Regular cardiac myocyte (primary cell): ENCODE data around the gene GNG7. TPM values are rescaled to one million over a fixed set of nuclear protein-coding genes. Genes with fewer than 3 reads are reported as not detected.

Experiments
- total RNA-seq: library from RNA; depleted of rRNA; stranded (reverse); fragments of >200 nt; gene quantifications from 2 replicates; pipeline ENCODE4 v1.2.3, GENCODE V29; 2014

Gene GNG7
- total RNA-seq, result under 0.01 TPM in 2 replicates

DNA sequence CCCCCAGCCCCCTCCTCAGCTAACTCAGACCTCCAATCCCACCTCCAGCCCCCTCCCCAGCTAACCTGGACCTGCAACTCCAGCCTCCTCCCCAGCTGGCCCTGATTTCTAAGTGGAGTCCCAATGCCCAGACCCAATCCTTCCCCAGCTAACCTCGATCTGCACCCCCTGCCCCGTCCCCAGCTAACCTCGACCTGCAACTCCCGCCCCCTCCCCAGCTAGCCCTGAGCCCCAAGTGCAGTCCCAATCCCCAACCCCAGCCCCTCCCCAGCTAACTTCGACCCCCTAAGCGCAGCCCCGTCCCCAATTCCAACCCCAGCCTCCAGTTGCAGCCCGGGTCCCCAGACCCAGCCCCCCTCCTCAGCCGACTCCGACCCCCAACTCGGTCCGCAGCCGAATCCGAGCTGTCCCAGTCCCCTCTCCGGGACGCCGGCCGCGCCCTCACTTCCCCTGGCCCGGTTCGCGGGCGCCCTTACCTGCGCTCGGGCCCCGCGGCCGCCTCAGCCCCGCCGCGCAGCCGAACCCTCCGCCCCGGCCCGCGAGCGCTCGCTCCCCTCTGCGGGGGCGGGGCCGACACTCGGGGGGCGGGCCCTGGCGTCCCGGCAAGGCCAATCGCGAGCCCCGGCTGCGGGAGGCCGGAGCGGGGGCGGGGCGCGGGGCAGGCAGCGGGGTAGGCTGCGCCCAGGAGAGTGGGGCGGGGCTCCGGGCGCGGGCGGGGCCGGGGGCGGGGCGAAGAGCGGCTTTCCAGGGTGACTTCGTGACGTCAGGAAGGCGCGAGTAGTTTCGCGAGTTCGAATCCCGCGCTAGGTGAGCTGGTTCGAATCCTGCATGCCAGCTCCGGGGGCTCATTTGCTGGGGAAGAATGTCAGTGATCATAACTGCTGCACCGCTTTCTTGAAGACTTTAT is at the start of gene GNG7:
Gene GNG7, minus strand, starts transcription at position 525 of the 907 bp plus-strand sequence. CDS start 182,006 bp downstream, outside the sequence.

GRCh38 chr19:2739602-2740313 is 37.3 kb upstream of the GNG7 start, which contains the start of gene SLC39A3:
SLC39A3 (minus strand) TSS chr19:2740017; CDS start chr19:2737257, 2,760 bp downstream.

DNA sequence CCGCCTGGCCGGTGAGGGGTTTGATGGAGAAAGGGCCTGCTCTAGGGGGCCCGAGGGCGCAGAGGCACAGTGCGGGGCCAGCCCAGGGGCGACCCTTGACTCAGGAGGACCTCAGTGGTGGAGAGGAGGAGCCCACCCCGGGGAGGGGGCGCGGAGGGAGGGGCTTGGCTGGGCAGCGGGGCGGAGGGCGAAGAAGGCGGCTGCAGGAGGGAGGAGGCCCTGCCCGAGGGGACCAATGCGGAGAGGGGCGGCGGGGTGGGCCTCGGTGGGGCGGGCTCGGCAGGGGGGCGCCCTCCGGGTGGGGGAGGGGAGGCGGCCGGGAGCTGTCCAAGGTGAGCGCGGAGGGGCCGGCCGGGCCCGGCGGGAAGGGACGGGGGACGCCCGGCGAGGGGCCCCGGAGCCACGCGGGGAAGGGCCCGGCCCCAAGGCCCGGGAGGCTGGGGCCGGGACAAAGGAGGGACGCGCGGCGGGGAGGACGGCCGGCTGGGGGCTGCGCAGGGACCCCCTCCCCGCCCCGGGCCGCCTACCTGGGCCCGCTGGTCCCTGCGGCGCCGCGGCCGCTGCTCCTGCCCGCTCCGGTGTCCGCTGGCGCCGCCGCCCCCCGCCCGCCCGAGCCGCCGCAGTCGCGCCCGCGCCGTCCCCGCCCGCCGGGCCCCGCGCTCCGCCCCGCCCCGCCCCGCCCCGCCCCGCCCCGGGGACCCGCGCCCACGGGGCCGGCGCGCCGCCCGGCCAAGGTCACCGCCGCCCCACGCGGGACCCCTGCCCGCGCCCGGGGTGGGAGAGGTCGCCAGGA is 18.5 kb upstream of the GNG7 start, which contains the start of gene DIRAS1:
Gene DIRAS1, minus strand, starts transcription at position 596 of the 793 bp plus-strand sequence. CDS start 3,566 bp downstream, outside the sequence.

DNA sequence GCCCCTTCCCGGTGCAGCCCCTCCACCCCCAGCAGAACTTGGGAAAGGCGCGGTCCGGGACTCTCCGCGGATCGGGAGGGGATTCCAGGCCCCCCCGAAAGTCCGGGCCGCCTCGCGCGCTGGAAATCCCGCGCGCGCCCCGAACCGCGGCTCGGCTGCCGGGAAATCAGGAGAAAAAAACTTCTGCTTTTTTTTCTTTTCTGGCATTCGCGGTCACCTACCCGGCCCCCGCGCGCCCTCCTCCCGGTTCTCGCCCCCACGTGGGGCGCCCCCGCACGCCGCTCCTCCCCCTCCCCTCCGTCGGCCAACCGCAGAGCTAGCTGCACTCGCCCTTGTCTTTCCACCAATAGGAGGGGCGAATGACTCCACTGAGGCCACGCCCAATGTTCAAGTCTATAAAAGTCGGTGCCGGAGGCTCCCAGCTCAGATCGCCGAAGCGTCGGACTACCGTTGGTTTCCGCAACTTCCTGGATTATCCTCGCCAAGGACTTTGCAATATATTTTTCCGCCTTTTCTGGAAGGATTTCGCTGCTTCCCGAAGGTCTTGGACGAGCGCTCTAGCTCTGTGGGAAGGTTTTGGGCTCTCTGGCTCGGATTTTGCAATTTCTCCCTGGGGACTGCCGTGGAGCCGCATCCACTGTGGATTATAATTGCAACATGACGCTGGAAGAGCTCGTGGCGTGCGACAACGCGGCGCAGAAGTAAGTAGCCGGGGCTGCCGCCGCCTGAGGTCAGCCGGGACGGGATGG is 226.6 kb downstream of the GNG7 start, which contains the start of gene GADD45B:
Gene GADD45B, plus strand, starts transcription at position 426 of the 749 bp plus-strand sequence. Its CDS starts 232 bp downstream, at position 658.

Other genes with a start within 250 kb of the GNG7 start
- 35.2 and 183 TPM in 2 replicates for gene LMNB2, start 245.7 kb downstream of the GNG7 start, total RNA-seq
- 22.8 and 52.7 TPM in 2 replicates for gene GADD45B, start 226.6 kb downstream of the GNG7 start, total RNA-seq
- gene DIRAS1, start 18.7 kb upstream of the GNG7 start, total RNA-seq, result 0.19 and 0.85 TPM in 2 replicates
- gene SLC39A3, start 37.3 kb upstream of the GNG7 start, total RNA-seq, result 24.5 and 31.4 TPM in 2 replicates
- 24.2 and 52.0 TPM in 2 replicates for gene SGTA, start 80.6 kb upstream of the GNG7 start, total RNA-seq
- gene THOP1, start 82.8 kb upstream of the GNG7 start, total RNA-seq, result 45.4 and 161 TPM in 2 replicates
- 1.9 and 6.5 TPM in 2 replicates for gene ZNF554, start 117.2 kb upstream of the GNG7 start, total RNA-seq
- gene ZNF555, start 138.8 kb upstream of the GNG7 start, total RNA-seq, result 5.2 and 6.8 TPM in 2 replicates
- 0.58 and 1.4 TPM in 2 replicates for gene ZNF556, start 164.6 kb upstream of the GNG7 start, total RNA-seq
- gene ZNF57, start 198.2 kb upstream of the GNG7 start, total RNA-seq, result 5.2 and 5.6 TPM in 2 replicates
- gene ZNF77, start 242.3 kb upstream of the GNG7 start, total RNA-seq, result 2.3 and 4.2 TPM in 2 replicates